GM06990 (cell line): Measurements from ENCODE around the gene KRT20.

ENCODE experiments used
- DNase-seq: peaks from one replicate; pipeline ENCODE4 v3.0.0-alpha.2; 2011; ENCODE audit not compliant: insufficient read length; ENCODE audit errors: extremely low read depth
- H3K27me3 ChIP-seq: replicated peaks from 2 replicates; pipeline ENCODE4 v1.6.0; 2011; ENCODE audit warnings: low read length; ENCODE audit not compliant: control insufficient read depth, insufficient read depth
- H3K36me3 ChIP-seq: 2 replicates; pipeline ENCODE4 v1.5.1; 2011; ENCODE audit warnings: low read length; ENCODE audit not compliant: control insufficient read depth, insufficient read depth
- H3K4me3 ChIP-seq: replicated peaks from 2 replicates; pipeline ENCODE4 v1.5.1; 2011; ENCODE audit warnings: low read depth, mild to moderate bottlenecking, control low read depth, low read length
- TF ChIP-seq, protein P1 (sequence below): IDR thresholded peaks from 2 replicates; pipeline ENCODE4 v1.5.1; 2011; ENCODE audit warnings: low read length, control low read depth, mild to moderate bottlenecking, inconsistent platforms; ENCODE audit not compliant: insufficient read depth, poor library complexity, severe bottlenecking

KRT20 gene

GRCh38 chr17:40871316-40871715, 13.7 kb downstream of the KRT20 start:
- Histone ChIP-seq H3K36me3 (no peaks in the 10 kb centered on the region), H3K27me3 (0 out of 2 replicates have a peak, but pooled peaks cover 1% of the 10 kb centered on the region), H3K4me3 (no peak overlapping the region)
- TF ChIP-seq, protein P1, sequence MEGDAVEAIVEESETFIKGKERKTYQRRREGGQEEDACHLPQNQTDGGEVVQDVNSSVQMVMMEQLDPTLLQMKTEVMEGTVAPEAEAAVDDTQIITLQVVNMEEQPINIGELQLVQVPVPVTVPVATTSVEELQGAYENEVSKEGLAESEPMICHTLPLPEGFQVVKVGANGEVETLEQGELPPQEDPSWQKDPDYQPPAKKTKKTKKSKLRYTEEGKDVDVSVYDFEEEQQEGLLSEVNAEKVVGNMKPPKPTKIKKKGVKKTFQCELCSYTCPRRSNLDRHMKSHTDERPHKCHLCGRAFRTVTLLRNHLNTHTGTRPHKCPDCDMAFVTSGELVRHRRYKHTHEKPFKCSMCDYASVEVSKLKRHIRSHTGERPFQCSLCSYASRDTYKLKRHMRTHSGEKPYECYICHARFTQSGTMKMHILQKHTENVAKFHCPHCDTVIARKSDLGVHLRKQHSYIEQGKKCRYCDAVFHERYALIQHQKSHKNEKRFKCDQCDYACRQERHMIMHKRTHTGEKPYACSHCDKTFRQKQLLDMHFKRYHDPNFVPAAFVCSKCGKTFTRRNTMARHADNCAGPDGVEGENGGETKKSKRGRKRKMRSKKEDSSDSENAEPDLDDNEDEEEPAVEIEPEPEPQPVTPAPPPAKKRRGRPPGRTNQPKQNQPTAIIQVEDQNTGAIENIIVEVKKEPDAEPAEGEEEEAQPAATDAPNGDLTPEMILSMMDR, result no peak
- no peak for DNase-seq

DNA sequence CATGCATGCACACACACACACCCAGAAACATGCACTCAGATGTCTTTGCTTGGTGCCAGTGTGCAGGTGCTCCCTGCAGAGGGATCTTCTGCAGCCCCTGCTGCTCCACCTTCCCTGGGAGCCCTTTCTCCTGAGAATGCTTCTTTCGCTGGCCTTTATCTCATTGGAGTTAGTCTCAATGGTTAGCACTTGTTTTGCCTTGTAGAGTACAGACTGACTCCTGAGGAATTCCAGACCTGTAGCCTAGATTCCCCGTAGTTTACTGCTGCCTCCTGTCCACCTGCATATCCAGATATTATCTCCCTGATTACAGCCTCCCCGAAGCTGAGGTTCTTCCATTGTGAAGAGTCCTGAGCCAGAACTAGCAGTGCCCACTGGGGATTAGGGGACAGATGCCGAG, 14.9 kb downstream of the KRT20 start:
- Histone ChIP-seq H3K4me3 (no peak overlapping the region), H3K36me3 (no peaks in the 10 kb centered on the region), H3K27me3 (0 out of 2 replicates have a peak, but pooled peaks cover 1% of the 10 kb centered on the region)
- DNase-seq, result no peak
- TF ChIP-seq, protein P1, result no peak

DNA sequence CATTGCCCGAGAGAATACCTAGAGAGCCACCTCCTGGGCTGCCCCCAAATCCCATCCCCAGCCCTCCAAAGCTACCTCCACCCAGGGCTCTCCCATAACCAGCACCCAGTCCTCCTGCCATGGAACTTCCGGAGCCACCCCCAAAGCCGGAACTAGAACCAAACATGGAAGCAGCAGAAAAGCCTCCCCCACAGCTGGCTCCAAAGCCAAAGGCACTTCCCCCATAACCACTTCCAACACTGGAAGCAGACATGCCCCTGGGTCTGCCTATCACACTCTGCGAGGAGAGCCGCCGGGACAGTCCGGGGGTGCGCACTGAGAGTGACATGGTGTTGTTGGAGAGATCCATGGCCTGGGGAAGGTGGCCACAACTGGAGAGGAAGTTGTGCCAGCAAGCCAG, 18.2 kb downstream of the KRT20 start, which contains the start of gene KRT12:
Gene KRT12 (minus strand): TSS at position 386 of the 400 bp plus-strand sequence. CDS start 37 bp downstream, at position 349.
- TF ChIP-seq, protein P1, result no peak
- DNase-seq, result no peak
- Histone ChIP-seq H3K4me3 (no peak within 1 kb of the TSS), H3K36me3 (no peaks in the 10 kb centered on the region), H3K27me3 (peaks cover 1% of the 10 kb centered on the region; the same call in 1 of the 2 replicates)

DNA sequence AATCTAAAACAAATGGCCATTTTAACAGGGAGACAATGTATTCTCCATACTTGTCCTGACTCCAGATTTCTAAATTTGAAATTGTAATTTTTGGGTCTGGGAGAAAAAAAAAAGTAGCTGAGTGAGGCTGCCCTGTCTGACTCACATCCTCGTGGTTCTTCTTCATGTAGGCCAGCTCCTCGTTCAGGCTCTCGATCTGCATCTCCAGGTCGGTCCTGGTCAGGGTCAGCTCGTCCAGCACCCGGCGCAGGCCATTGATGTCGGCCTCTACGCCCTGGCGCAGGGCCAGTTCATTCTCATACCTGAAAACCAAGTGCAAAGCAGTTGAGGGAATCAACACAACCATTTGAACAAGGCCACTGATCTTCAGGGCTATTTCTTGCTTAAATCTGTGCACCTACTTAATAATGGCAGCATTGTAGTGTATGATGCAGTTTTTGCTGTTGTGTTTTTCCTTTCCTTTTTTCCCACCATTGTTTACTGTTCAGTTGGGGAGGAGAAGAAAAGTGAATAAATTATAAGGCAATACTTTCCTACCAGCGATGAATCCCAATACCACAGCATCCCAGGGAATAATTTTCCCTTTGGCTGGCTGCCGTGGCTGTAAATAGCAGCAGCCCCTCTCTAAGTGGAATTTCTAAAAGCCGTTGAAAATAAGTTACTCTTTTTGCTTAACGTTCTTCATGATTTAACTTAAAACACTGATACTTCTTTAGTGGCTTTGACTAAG, 20.2 kb downstream of the KRT20 start:
- Histone ChIP-seq H3K4me3 (no peak overlapping the region), H3K27me3 (no peaks in the 10 kb centered on the region; the same call in 1 of the 2 replicates), H3K36me3 (no peaks in the 10 kb centered on the region)
- TF ChIP-seq, protein P1, result no peak
- DNase-seq, result no peak

DNA sequence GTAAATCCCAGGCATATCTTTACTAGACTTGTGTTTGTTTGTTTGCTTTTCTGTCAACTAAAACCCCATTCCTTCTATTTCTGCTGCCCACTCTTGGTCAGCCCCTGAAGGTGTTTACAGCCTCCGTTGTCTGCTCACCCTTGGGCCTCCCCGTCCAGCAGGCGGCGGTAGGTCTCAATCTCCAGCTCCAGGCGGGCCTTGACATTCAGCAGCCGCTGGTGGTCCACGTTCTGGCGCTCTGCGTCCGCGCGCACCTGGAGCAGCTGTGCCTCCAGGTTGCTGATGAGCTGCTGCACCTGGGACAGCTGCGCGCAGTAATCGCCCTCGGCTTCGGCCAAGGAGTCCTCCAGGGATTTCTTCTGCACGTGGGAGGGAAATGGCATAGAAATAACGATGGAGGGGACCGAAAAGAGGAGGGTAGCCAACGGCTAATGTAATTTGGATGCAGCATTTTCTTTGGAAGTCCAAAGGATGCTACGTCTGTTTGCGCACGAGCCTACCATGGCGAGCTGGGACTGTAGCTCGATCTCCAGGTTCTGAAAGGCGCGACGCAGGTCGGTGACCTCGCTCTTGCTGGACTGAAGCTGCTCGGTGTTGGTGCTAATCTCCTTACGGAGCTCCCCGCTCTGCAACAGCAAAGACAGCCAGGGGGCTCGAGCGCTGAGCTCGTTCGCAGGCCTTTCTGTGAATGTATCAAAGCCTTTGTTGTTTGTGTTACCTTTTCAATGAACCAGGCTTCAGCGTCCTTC, 21.9 kb downstream of the KRT20 start:
- DNase-seq, result peak; percentile 6
- TF ChIP-seq, protein P1, result peak; percentile 47
- Histone ChIP-seq H3K36me3 (no peaks in the 10 kb centered on the region), H3K27me3 (no peaks in the 10 kb centered on the region; the same call in 1 of the 2 replicates), H3K4me3 (no peak overlapping the region)
